ENCODE measurements around the gene PSD.
A peak's percentile ranks its signal among the peaks of the same experiment; 100 is the strongest.

The PSD gene

GRCh38 chr10:102463983-102464382 lies 45.4 kb upstream of the PSD start:
- peaks cover 0 to 5% of the 10 kb centered on the region in 2 donors for H3K36me3 ChIP-seq (replicated peaks in 1 of 2; ENCODE audit: control insufficient read depth in 2 of 2, insufficient read depth in 2 of 2, low read length in 2 of 2)
- H2BK120ac ChIP-seq (ENCODE audit: low read depth, low read length) = no peak overlapping the region
- no peak overlapping the region for H3K18ac ChIP-seq (ENCODE audit: low read length)
- no peak overlapping the region for H2AK5ac ChIP-seq (ENCODE audit: low read depth, low read length)
- H4K8ac ChIP-seq (ENCODE audit: low read depth, low read length) = no peak overlapping the region
- no peak overlapping the region for H3K9ac ChIP-seq (ENCODE audit: low read depth, low read length, poor library complexity)
- peaks cover 13 to 23% of the 10 kb centered on the region in 2 donors for H3K4me1 ChIP-seq (ENCODE audit: control insufficient read depth in 2 of 2, insufficient read depth in 1 of 2, low read depth in 1 of 2, low read length in 2 of 2)
- no peaks in the 10 kb centered on the region for H3K9me3 ChIP-seq (replicated peaks in 1 of 2; ENCODE audit: control insufficient read depth in 2 of 2, insufficient read depth in 1 of 2, low read depth in 1 of 2, low read length in 2 of 2)
- peaks cover 3% of the 10 kb centered on the region for H3K79me1 ChIP-seq (ENCODE audit: low read depth, low read length)
- no peak for DNase-seq (ENCODE audit: low spot score)
- peaks cover 0 to 20% (median 0%) of the 10 kb centered on the region in 3 experiments for H3K27me3 ChIP-seq (ENCODE audit: control insufficient read depth in 3 of 3, insufficient read depth in 3 of 3, low read depth in 1 of 3, low read length in 3 of 3)
- H3K4me2 ChIP-seq (ENCODE audit: insufficient read depth, low read length, poor library complexity, severe bottlenecking) = no peak overlapping the region
- no peak overlapping the region for H4K91ac ChIP-seq (ENCODE audit: low read depth, low read length, poor library complexity)
- H2BK12ac ChIP-seq (ENCODE audit: low read length) = no peak overlapping the region
- H2AFZ ChIP-seq (ENCODE audit: low read length) = no peak overlapping the region
- H2BK5ac ChIP-seq (ENCODE audit: low read length) = no peak overlapping the region
- H3K27ac ChIP-seq (replicated peaks; ENCODE audit: low read length) = no peak overlapping the region
- H3K4ac ChIP-seq (ENCODE audit: low read length) = no peak overlapping the region
- H3K4me3 ChIP-seq (ENCODE audit: low read length in 2 of 2) = no peak overlapping the region
- H3K14ac ChIP-seq (ENCODE audit: low read length) = no peak overlapping the region
- no CpG with 5 or more reads among the region's 10 CpGs for WGBS, 2 donors (ENCODE audit: extremely low coverage in 2 of 2, insufficient read length in 2 of 2, insufficient replicate concordance in 1 of 2)
- no peak overlapping the region for H3K23ac ChIP-seq (ENCODE audit: low read depth, low read length, poor library complexity)
- no peak overlapping the region for H2BK15ac ChIP-seq (ENCODE audit: low read length)

DNA sequence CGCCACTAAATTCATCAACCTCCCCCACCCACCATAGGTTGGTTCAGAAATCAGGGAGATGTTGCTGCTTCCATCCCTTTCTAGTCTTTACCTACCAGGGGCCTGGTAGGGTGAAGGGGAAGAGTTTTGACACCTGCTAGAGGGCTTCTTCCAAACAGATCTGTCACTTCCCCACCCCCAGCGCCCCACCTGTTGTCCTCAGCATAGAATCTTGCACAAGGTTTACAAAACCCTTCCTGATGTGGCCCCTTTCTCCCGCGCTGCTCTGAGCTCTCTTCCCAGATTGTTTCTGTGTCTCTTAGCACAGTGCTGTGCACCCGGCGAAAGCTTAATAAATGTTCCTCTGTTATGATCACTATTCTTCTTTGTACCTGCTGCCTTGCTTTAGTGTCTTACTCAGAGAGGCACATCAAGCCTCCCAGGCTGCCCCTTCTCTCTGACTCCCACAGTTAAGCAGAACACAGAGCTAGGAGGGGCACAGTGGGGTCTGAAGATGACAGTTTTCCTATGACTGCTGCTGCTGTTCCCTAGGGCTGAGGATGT lies 44.0 kb upstream of the PSD start:
- peaks cover 13 to 23% of the 10 kb centered on the region in 2 donors for H3K4me1 ChIP-seq (ENCODE audit: control insufficient read depth in 2 of 2, insufficient read depth in 1 of 2, low read depth in 1 of 2, low read length in 2 of 2)
- no peak overlapping the region for H2BK120ac ChIP-seq (ENCODE audit: low read depth, low read length)
- no peaks in the 10 kb centered on the region for H3K36me3 ChIP-seq (replicated peaks in 1 of 2; ENCODE audit: control insufficient read depth in 2 of 2, insufficient read depth in 2 of 2, low read length in 2 of 2)
- no peak overlapping the region for H3K18ac ChIP-seq (ENCODE audit: low read length)
- H3K4ac ChIP-seq (ENCODE audit: low read length) = no peak overlapping the region
- peak overlapping the region; percentile 31 for H2AFZ ChIP-seq (ENCODE audit: low read length)
- H3K9ac ChIP-seq (ENCODE audit: low read depth, low read length, poor library complexity) = no peak overlapping the region
- H2BK15ac ChIP-seq (ENCODE audit: low read length) = no peak overlapping the region
- H3K27me3 ChIP-seq (ENCODE audit: control insufficient read depth in 3 of 3, insufficient read depth in 3 of 3, low read depth in 1 of 3, low read length in 3 of 3) = peaks cover 0 to 20% (median 0%) of the 10 kb centered on the region in 3 experiments
- DNase-seq (ENCODE audit: low spot score) = no peak
- no peak overlapping the region for H3K4me2 ChIP-seq (ENCODE audit: insufficient read depth, low read length, poor library complexity, severe bottlenecking)
- H2BK5ac ChIP-seq (ENCODE audit: low read length) = no peak overlapping the region
- H3K23ac ChIP-seq (ENCODE audit: low read depth, low read length, poor library complexity) = no peak overlapping the region
- no peak overlapping the region for H2AK5ac ChIP-seq (ENCODE audit: low read depth, low read length)
- peak overlapping the region in 1 of 2 donors; percentile 57 for H3K4me3 ChIP-seq (ENCODE audit: low read length in 2 of 2)
- WGBS, 2 donors (ENCODE audit: extremely low coverage in 2 of 2, insufficient read length in 2 of 2, insufficient replicate concordance in 1 of 2) = no CpG with 5 or more reads among the region's 6 CpGs
- H3K79me1 ChIP-seq (ENCODE audit: low read depth, low read length) = peaks cover 1% of the 10 kb centered on the region
- H4K91ac ChIP-seq (ENCODE audit: low read depth, low read length, poor library complexity) = no peak overlapping the region
- no peaks in the 10 kb centered on the region for H3K9me3 ChIP-seq (replicated peaks in 1 of 2; ENCODE audit: control insufficient read depth in 2 of 2, insufficient read depth in 1 of 2, low read depth in 1 of 2, low read length in 2 of 2)
- no peak overlapping the region for H2BK12ac ChIP-seq (ENCODE audit: low read length)
- H4K8ac ChIP-seq (ENCODE audit: low read depth, low read length) = no peak overlapping the region
- H3K27ac ChIP-seq (replicated peaks; ENCODE audit: low read length) = no peak overlapping the region
- no peak overlapping the region for H3K14ac ChIP-seq (ENCODE audit: low read length)

GRCh38 chr10:102461187-102462054 lies 42.8 kb upstream of the PSD start:
- Histone ChIP-seq H2BK5ac (ENCODE audit: low read length) (no peak overlapping the region), H2AFZ (ENCODE audit: low read length) (peak overlapping the region; percentile 89), H2BK15ac (ENCODE audit: low read length) (no peak overlapping the region), H3K27ac (replicated peaks; ENCODE audit: low read length) (no peak overlapping the region), H4K8ac (ENCODE audit: low read depth, low read length) (no peak overlapping the region), H3K14ac (ENCODE audit: low read length) (no peak overlapping the region), H3K36me3 (replicated peaks in 1 of 2; ENCODE audit: control insufficient read depth in 2 of 2, insufficient read depth in 2 of 2, low read length in 2 of 2) (no peaks in the 10 kb centered on the region), H3K4me3 (ENCODE audit: low read length in 2 of 2) (peak overlapping the region; percentile 57 to 71), H3K9ac (ENCODE audit: low read depth, low read length, poor library complexity) (no peak overlapping the region), H3K4ac (ENCODE audit: low read length) (no peak overlapping the region), H2BK120ac (ENCODE audit: low read depth, low read length) (no peak overlapping the region), H3K9me3 (replicated peaks in 1 of 2; ENCODE audit: control insufficient read depth in 2 of 2, insufficient read depth in 1 of 2, low read depth in 1 of 2, low read length in 2 of 2) (no peaks in the 10 kb centered on the region), H2BK12ac (ENCODE audit: low read length) (no peak overlapping the region), H3K27me3 (ENCODE audit: control insufficient read depth in 3 of 3, insufficient read depth in 3 of 3, low read depth in 1 of 3, low read length in 3 of 3) (peaks cover 0 to 20% (median 0%) of the 10 kb centered on the region in 3 experiments), H3K4me2 (ENCODE audit: insufficient read depth, low read length, poor library complexity, severe bottlenecking) (peak overlapping the region; percentile 87), H3K18ac (ENCODE audit: low read length) (peak overlapping the region; percentile 41), H3K4me1 (ENCODE audit: control insufficient read depth in 2 of 2, insufficient read depth in 1 of 2, low read depth in 1 of 2, low read length in 2 of 2) (peaks cover 13 to 23% of the 10 kb centered on the region in 2 donors), H2AK5ac (ENCODE audit: low read depth, low read length) (no peak overlapping the region), H3K23ac (ENCODE audit: low read depth, low read length, poor library complexity) (peak overlapping the region; percentile 35), H3K79me1 (ENCODE audit: low read depth, low read length) (peaks cover 1% of the 10 kb centered on the region), H4K91ac (ENCODE audit: low read depth, low read length, poor library complexity) (no peak overlapping the region)
- DNase-seq (ENCODE audit: low spot score) = peak; percentile 84
- no CpG with 5 or more reads among the region's 54 CpGs for WGBS, 2 donors (ENCODE audit: extremely low coverage in 2 of 2, insufficient read length in 2 of 2, insufficient replicate concordance in 1 of 2)

DNA sequence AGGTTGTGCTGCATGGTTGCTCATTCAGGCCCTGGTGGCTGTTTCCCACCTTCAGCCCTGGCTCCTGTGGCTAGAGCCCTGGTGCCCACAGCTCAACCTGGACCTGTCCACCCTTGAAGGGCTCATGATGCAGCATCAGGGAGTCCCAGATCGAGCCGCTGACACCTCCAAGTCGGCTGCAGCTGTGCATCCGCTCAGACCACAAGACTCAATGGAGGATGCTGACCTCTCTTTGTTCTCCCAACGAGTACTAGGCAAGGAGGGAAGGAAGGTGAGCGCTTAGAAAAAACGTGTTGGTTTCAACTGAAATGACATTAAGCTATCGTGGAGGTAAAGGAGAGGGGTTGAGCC lies 42.2 kb upstream of the PSD start:
- Histone ChIP-seq H4K91ac (ENCODE audit: low read depth, low read length, poor library complexity) (no peak overlapping the region), H3K9ac (ENCODE audit: low read depth, low read length, poor library complexity) (no peak overlapping the region), H2BK5ac (ENCODE audit: low read length) (no peak overlapping the region), H3K18ac (ENCODE audit: low read length) (peak overlapping the region; percentile 31), H3K9me3 (replicated peaks in 1 of 2; ENCODE audit: control insufficient read depth in 2 of 2, insufficient read depth in 1 of 2, low read depth in 1 of 2, low read length in 2 of 2) (no peaks in the 10 kb centered on the region), H2AK5ac (ENCODE audit: low read depth, low read length) (no peak overlapping the region), H3K4me2 (ENCODE audit: insufficient read depth, low read length, poor library complexity, severe bottlenecking) (peak overlapping the region; percentile 49), H4K8ac (ENCODE audit: low read depth, low read length) (peak overlapping the region; percentile 5), H2BK15ac (ENCODE audit: low read length) (no peak overlapping the region), H3K79me1 (ENCODE audit: low read depth, low read length) (peaks cover 1% of the 10 kb centered on the region), H3K36me3 (replicated peaks in 1 of 2; ENCODE audit: control insufficient read depth in 2 of 2, insufficient read depth in 2 of 2, low read length in 2 of 2) (no peaks in the 10 kb centered on the region), H3K27me3 (ENCODE audit: control insufficient read depth in 3 of 3, insufficient read depth in 3 of 3, low read depth in 1 of 3, low read length in 3 of 3) (peaks cover 0 to 20% (median 0%) of the 10 kb centered on the region in 3 experiments), H2BK12ac (ENCODE audit: low read length) (no peak overlapping the region), H3K23ac (ENCODE audit: low read depth, low read length, poor library complexity) (no peak overlapping the region), H3K4me1 (ENCODE audit: control insufficient read depth in 2 of 2, insufficient read depth in 1 of 2, low read depth in 1 of 2, low read length in 2 of 2) (peaks cover 13 to 23% of the 10 kb centered on the region in 2 donors), H2AFZ (ENCODE audit: low read length) (peak overlapping the region; percentile 89), H3K27ac (replicated peaks; ENCODE audit: low read length) (no peak overlapping the region), H3K14ac (ENCODE audit: low read length) (no peak overlapping the region), H3K4ac (ENCODE audit: low read length) (no peak overlapping the region), H2BK120ac (ENCODE audit: low read depth, low read length) (no peak overlapping the region), H3K4me3 (ENCODE audit: low read length in 2 of 2) (peak overlapping the region; percentile 33 to 57)
- DNase-seq (ENCODE audit: low spot score) = no peak
- no CpG with 5 or more reads among the region's 8 CpGs for WGBS, 2 donors (ENCODE audit: extremely low coverage in 2 of 2, insufficient read length in 2 of 2, insufficient replicate concordance in 1 of 2)
